Testis (tissue), 2 donors: Measurements from ENCODE around the gene ABHD4.

ENCODE experiments used
- POLR2A ChIP-seq: fragments of 450-650 bp; IDR thresholded peaks from one replicate; pipeline ENCODE4 v1.6.1; 2017; ENCODE audit warnings: antibody characterized with exemption, mild to moderate bottlenecking, moderate library complexity
- TF ChIP-seq, protein P1 (sequence below), 3 experiments: fragments of 450-650 bp in 2 of 3; fragments of 200-600 bp in 1 of 3; sonication (generic) in 1 of 3; IDR thresholded peaks; one replicate each; pipeline ENCODE4 v1.5.1; 2016 to 2019; ENCODE audit warnings: antibody characterized with exemption in 3 of 3, mild to moderate bottlenecking in 2 of 3, moderate library complexity in 1 of 3

DNA sequence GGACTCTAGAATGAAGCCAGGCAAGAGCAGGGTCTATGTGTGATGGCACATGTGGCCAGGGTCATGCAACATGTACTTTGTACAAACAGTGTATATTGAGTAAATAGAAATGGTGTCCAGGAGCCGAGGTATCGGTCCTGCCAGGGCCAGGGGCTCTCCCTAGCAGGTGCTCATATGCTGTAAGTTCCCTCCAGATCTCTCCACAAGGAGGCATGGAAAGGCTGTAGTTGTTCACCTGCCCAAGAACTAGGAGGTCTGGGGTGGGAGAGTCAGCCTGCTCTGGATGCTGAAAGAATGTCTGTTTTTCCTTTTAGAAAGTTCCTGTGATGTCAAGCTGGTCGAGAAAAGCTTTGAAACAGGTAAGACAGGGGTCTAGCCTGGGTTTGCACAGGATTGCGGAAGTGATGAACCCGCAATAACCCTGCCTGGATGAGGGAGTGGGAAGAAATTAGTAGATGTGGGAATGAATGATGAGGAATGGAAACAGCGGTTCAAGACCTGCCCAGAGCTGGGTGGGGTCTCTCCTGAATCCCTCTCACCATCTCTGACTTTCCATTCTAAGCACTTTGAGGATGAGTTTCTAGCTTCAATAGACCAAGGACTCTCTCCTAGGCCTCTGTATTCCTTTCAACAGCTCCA, 48.7 kb upstream of the ABHD4 start:
- TF ChIP-seq, protein P1, sequence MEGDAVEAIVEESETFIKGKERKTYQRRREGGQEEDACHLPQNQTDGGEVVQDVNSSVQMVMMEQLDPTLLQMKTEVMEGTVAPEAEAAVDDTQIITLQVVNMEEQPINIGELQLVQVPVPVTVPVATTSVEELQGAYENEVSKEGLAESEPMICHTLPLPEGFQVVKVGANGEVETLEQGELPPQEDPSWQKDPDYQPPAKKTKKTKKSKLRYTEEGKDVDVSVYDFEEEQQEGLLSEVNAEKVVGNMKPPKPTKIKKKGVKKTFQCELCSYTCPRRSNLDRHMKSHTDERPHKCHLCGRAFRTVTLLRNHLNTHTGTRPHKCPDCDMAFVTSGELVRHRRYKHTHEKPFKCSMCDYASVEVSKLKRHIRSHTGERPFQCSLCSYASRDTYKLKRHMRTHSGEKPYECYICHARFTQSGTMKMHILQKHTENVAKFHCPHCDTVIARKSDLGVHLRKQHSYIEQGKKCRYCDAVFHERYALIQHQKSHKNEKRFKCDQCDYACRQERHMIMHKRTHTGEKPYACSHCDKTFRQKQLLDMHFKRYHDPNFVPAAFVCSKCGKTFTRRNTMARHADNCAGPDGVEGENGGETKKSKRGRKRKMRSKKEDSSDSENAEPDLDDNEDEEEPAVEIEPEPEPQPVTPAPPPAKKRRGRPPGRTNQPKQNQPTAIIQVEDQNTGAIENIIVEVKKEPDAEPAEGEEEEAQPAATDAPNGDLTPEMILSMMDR (IDR thresholded peaks at IDR 0.05): no peak
- TF ChIP-seq POLR2A: no peak
